ENCODE results near the gene MAN2A2.
"Not testable (repeated sequence)": the region's sequence is repeated elsewhere in the genome, so short reads cannot be mapped to it uniquely, and the experiment has no call there.

The MAN2A2 gene

DNA sequence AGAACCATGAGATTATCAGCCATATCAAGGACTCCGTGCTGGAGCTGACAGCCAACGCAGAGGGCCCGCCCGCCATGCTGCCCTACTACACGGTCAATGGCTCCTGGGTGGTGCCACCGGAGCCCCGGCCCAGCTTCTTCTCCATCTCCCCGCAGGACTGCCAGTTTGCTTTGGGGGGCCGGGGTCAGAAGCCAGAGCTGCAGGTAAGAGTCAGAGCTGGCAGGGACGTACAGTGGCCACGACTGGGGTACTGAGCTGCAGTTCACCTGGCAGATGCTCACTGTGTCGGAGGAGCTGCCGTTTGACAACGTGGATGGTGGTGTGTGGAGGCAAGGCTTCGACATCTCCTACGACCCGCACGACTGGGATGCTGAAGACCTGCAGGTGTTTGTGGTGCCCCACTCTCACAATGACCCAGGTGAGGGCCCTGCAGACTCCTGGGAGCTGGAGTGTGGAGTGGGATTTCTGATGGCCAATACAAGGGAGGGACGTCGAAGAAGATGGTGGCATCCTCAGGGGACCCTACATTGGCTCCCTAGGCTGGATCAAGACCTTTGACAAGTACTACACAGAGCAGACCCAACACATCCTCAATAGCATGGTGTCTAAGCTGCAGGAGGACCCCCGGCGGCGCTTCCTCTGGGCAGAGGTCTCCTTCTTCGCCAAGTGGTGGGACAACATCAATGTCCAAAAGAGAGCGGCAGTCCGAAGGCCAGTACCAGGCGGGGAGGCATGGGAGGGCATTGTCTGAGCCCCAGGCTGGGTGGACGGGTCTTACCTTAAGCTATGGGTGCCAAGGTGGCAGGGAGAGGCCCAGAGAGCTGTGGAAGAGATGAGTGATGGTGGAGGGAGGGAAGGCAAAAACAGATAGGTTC is 2.4 kb downstream of the MAN2A2 start:
- DNase-seq (ENCODE audit: low read depth), result no peak

DNA sequence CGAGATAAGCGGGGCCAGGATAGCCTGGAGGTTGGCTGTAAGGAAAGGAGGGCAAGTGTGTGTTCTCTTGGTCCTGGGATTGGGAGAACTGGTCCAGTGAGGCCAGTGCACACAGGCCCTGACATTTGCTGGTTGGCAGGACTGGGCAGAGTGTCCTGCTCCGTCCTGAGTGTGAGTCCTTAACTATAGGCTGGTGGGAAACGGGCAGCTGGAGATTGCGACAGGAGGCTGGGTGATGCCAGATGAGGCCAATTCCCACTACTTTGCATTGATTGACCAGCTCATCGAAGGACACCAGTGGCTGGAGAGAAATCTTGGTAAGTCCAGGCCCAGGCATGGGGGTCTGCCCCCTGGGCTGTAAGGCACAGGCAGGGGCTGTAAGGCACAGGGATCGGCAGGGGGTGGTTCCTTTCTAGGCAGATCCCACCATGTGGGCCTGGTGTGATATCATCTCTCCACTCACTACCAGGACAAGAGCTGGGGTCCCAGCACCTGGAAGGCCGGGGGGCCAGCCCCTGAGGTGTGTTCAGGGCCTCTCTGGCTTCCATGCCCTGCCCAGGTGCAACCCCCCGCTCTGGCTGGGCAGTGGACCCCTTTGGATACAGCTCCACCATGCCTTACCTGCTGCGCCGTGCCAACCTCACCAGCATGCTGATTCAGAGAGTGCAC is 3.2 kb downstream of the MAN2A2 start:
- no peak for DNase-seq (ENCODE audit: low read depth)

DNA sequence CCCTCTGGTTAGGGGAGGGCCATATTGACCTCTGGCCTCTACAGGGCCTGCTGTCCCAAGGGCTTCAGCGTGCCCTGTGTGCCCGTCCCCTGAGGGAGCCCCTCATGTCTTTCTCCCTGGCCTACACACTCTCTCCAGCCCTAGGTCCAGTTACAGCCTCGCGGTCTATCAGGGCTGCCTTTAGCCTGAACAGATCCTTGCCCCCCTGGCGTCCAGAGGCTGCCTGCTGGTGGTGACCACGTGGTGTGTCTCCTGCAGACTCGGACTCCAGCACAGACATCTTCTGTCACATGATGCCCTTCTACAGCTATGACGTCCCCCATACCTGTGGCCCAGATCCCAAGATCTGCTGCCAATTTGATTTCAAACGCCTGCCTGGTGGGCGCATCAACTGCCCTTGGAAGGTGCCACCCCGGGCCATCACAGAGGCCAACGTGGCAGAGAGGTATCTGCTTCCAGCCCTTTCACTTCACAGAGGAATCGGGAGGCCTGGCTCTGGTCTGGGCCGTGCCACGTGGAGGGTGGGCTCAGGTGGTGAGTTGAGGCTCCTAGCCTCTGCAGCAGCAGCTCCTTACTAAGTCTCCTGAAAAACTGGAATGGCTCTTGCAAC is 4.1 kb downstream of the MAN2A2 start:
- DNase-seq (ENCODE audit: low read depth), result no peak

DNA sequence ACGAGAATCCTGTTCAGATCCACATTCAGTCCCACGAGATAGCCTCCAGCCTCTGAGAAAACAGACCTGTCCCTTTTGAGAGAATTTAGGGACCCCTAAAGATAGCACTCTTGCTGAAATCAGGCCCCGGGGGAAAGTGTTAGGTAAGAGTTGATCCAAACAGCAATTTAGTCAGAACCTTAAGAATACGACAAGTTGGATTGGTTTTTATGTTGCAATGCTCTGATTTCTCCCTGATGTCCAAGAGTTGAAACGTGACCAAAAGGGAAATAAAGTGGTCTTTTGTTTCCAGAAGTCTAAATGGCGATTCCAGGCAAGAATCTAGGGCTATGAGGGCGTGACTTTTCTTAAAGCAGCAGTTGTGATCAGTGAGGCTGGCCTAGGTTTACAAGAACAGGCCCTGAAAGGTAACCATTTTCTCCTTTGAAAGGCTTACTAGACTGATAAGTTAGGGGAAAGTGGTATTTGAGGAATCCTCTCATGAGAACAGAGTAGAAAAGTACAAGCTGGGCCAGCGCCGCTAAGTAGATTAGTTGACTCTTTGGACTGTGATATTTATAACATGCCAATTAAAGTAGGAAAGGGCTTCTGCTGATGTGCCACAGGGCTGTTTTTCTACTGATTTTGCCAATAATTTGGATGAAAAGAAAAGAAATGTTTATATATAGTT is 4.9 kb downstream of the MAN2A2 start:
- DNase-seq (ENCODE audit: low read depth), result no peak

DNA sequence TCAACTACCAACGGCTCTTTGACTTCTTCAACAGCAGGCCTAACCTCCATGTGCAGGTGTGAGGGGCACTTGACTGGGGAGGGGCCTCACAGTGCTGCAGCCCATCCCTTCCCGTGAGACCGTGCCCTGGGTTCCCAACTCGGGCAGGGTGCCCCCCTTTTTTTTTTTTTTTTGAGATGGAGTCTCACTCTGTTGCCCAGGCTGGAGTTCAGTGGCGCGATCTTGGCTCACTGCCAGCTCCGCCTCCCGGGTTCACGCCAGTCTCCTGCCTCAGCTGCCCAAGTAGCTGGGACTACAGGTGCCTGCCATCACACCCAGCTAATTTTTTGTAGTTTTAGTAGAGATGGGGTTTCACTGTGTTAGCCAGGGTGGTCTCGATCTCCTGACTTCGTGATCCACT is 6.3 kb downstream of the MAN2A2 start:
- DNase-seq (ENCODE audit: low read depth), result not testable (repeated sequence)

DNA sequence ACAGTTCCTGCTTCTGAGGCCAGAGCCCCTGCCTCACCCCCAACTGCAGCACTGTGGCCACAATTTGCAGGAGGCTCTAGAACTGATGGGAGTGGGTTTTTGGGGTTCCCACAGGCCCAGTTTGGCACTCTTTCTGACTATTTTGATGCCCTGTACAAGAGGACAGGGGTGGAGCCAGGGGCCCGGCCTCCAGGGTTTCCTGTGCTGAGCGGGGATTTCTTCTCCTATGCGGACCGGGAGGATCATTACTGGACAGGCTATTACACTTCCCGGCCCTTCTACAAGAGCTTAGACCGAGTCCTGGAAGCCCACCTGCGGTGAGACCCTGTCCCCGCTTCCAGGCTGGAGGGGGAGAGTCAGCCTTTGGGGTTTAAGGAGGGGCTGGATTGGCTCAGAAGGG is 6.9 kb downstream of the MAN2A2 start:
- DNase-seq (ENCODE audit: low read depth), result no peak

DNA sequence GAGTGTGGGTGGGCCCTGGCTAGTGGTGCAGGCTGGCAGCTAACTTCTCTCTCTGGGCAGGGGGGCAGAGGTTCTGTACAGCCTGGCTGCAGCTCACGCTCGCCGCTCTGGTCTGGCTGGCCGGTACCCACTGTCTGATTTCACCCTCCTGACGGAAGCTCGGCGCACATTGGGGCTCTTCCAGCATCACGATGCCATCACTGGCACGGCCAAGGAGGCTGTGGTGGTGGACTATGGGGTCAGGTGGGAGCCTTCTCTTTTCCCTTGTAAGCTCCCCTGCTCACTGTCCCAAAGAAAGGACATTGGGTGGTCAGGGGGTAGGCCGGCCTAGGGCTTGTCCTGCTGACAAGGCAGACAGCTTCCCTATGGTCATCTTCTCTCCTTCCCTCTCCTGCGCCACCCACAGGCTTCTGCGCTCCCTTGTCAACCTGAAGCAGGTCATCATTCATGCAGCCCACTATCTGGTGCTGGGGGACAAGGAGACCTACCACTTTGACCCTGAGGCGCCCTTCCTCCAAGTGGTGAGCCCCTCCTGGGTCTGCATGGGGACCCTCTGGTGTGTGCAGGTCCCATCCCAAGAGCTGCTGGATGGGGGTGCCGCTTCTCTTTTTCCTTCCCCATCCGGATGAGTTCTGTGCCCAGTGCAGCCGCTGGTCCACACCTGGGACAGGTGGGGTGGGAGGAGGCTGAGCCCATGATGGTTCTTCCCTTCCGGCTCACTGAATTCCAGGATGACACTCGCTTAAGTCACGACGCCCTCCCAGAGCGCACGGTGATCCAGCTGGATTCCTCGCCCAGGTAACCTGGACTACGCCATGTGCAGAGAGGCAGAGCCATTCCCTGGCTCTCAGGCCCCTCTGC is 7.6 kb downstream of the MAN2A2 start:
- no peak for DNase-seq (ENCODE audit: low read depth)

DNA sequence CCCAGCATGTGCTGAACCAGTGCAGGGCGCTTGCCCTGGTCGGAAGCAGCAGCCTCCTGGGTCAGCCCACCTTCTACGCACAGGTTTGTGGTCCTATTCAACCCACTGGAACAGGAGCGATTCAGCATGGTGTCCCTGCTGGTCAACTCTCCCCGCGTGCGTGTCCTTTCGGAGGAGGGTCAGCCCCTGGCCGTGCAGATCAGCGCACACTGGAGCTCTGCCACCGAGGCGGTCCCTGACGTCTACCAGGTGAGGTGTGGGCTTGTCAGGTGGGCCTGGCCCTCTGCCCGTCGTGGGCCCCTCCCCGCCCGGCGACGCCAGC is 8.2 kb downstream of the MAN2A2 start:
- DNase-seq (ENCODE audit: low read depth), result no peak

DNA sequence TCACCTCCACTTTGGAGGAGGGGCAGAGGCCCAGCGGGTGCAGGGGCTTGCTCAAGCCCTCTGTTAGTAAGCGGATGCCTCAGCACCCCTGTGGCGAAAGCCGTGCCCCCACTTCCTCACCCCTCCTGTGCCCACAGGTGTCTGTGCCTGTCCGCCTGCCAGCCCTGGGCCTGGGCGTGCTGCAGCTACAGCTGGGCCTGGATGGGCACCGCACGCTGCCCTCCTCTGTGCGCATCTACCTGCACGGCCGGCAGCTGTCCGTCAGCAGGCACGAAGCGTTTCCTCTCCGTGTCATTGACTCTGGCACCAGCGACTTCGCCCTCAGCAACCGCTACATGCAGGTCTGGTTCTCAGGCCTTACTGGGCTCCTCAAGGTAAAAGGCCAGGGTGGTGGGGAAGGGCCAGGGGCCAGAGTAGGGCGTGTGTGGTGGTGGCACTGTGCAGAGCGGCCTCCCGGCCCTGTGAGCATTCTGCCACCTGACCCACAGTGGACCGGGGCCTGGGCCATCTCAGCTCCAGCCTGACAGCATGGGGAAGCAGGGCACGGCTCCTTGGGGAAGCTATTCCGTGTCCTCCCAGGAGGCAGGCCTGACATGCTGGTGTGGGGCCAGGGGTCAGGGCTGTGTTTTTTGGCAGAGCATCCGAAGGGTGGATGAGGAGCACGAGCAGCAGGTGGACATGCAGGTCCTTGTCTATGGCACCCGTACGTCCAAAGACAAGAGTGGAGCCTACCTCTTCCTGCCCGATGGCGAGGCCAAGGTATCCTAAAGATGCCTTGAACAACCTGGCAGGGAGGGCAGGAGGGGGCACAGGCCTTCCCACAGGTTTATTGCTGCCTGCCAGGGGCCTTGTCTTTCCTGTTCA is 9.0 kb downstream of the MAN2A2 start:
- DNase-seq (ENCODE audit: low read depth), result no peak

DNA sequence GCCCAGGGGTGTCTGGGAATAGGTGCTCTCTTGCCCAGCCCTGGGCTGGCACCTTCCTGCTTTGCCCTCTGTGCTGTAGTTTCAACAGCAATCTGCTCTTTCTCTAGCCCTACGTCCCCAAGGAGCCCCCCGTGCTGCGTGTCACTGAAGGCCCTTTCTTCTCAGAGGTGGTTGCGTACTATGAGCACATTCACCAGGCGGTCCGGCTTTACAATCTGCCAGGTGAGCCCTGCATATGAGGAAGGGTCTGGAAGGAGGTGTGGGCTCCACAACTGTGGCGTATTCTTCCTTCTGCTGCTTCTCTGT is 9.6 kb downstream of the MAN2A2 start:
- DNase-seq (ENCODE audit: low read depth), result no peak

DNA sequence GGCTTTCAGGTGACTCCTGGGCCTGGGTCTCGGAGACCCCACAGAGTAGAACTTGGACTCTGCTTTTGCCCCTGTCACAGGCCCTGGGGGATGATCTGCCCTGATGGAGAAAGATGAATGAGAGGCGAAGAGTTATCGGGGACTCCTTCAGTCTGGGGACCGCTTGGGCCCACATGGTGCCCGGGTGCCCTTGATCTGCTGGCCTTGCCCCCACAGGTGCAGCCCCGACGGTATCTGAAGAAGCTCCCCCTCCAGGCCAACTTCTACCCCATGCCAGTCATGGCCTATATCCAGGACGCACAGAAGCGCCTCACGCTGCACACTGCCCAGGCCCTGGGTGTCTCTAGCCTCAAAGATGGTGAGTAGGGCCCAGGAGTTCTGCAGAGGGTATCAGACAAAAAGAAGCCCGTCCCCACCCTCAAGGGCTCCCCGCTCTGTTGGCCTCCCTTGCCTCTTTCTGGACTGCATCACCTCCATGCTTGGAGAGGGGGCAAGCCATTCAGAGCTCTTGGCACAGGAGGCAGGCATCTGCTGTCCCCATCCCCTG is 10.4 kb downstream of the MAN2A2 start:
- DNase-seq (ENCODE audit: low read depth), result no peak

DNA sequence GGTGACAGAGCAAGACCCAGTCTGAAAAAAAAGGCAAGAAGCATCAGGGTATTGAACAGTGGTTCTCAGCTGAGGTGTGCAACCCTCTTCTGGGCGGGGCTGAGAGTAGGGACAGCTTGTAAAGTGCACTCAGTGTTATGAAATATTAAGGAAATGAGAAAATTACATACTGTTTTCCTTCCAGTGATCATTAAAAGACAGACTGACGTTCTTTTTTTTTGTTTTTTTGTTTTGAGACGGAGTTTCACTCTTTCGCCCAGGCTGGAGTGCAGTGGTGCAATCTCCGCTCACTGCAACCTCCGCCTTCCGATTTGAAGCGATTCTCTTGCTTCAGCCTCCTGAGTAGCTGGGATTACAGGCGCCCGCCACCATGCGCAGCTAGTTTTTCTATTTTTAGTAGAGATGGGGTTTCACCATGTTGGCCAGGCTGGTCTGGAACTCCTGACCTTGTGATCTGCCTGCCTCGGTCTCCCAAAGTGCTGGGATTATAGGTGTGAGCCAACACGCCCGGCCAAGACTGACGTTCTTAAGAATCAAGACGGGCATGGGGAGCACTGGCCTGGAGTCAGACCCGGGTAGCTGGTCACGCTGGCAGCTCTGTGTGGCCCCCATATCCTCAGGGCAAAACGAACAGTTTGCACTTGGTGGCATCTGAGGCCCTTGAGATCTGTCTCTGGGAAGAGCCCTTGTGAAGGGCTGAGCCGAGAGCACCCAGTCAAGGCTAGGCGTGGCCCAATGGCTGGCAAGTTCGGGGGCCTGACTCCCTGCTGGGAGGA is 11.4 kb downstream of the MAN2A2 start:
- no peak for DNase-seq (ENCODE audit: low read depth)

DNA sequence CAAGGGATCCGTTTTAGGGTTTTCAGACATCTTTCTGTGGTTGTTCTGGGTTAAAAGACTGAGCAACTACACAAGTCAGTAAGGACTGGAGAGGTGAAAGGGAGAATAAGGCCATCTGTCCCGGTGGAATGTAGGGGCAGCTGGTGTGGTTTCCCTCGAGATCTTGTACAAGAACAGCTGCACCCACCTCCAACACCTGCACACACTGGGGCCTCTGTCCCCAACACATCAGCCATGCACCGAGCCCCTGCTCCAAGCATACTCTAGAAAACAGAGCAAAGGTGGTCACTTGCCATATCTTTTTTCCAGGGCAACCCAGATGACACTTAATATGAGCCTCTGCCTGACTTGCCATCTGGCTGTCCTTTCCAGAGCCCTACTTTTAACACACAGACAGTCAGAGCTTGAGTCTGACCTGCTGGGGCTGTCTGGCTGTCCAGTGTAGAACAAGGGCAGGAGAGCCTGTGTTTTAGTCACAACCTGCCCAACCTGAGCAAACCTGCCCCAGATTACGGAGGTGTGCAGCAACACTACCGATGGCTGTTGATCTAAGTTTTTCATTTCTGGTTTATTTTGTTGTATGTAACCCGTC is 12.2 kb downstream of the MAN2A2 start:
- DNase-seq (ENCODE audit: low read depth), result no peak

DNA sequence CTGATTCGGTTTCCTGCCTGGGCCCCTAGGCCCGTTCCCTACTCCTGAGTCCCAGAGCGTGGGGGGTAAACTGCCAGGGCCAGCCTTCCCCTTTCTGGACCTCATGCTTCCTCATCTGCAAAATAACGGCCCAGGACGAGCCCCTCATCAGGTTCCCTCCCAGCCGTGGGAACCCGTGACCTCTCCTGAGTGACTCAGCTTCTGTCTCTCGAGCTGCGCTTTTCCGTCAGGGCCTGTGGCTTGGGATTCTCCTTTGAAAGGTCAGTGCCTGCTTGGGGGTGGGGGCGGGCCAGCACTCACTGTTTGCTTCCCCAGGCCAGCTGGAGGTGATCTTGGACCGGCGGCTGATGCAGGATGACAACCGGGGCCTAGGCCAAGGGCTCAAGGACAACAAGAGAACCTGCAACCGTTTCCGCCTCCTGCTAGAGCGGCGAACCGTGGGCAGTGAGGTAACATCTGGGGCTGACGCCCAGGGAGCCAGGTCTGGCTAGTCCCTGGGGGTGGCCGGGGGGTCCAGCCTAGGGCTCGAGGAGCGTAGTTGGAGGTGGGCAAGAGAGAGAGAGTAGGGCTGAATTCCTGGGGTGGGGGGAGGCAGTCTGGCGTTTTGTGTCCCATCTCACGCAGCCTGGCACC is 12.8 kb downstream of the MAN2A2 start:
- DNase-seq (ENCODE audit: low read depth), result peak; percentile 50

DNA sequence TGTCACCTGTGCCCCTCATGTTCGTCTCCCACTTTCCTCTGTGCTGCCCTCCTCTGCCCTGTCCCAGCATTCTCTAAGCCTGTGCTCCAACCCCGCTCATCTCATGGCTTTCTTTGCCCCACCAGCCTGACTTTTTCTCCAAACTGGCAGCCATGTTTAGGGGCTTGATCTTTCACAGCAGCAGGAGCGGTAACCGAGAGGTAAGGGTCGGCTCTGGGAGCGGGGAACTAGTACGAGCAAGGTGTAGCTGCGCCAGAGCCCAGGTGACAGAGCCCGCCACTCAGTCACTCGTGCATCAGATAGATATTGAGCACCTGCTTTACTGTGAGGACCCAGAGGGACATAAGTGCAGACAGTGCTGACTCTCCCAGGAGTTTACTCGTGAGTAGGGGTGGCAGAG is 13.4 kb downstream of the MAN2A2 start:
- DNase-seq (ENCODE audit: low read depth), result no peak

DNA sequence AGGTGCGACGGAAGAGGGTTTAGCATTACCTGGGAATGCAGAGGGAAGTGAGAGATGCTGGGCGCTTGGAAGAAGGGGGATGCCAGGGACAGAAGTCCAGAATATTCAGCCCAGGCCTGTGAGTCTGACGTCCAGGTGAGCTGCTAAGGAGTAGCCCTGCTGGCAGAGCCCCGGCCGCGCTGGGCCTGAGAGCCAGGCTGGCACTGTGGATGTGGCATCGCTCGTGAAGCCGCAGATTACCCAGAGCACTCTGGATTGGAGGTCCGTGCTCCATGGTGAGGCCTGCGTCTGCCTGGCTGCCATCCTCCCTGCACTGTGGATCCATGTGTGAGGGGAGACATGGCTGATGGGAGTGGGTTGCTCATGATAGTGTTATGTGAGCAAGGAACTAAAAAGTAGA is 14.5 kb downstream of the MAN2A2 start:
- no peak for DNase-seq (ENCODE audit: low read depth)

DNA sequence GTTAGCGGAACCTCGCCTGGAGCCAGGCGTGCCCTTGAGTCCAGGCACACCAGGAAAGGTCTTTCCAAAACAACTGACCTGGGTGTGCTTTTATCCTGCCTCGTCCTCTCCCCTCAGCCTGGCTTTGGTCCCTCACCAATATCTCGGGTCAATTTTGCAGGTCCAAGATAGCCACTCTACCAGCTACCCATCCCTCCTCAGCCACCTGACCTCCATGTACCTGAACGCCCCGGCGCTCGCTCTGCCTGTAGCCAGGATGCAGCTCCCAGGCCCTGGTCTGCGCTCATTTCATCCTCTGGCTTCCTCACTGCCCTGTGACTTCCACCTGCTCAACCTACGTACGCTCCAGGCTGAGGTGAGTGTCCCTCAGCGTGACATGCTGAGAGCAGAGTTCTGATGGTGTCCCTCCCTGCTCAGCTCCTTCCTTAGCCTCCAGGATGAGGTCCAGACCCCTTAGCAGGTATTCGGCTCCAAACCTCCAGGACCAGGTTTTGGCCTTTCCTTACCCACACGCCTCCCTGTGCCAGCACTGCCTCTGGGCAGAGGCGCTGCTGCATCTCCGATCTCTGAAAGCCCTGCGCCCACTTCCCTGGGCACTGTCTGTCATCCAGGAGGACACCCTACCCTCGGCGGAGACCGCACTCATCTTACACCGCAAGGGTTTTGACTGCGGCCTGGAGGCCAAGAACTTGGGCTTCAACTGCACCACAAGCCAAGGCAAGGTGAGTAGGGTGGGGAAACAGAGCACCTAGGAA is 15.1 kb downstream of the MAN2A2 start:
- no peak for DNase-seq (ENCODE audit: low read depth)

DNA sequence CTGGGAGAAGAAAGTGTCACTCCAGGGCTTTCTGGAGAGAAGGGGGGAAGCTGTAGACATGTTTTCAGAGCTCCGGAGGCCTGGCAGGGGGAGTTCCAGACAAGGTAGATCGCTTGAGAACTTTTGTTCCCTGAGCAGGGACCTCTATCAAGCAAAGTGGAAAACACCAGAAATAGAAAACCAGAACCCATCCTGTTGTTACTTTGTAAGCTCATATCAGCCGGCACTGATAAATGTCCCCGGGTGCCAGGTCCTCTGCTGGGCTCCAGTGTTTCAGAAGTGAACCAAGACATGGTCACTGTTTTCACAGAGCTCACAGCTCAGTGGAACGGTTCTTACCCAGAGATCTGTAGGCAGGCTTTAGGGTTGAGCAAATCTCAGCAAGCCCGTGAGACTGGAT is 15.7 kb downstream of the MAN2A2 start:
- DNase-seq (ENCODE audit: low read depth), result no peak
